A549 (cell line): ENCODE results near the gene MED13L. TPM values are rescaled to one million over a fixed set of nuclear protein-coding genes. Genes with fewer than 3 reads are reported as not detected.

Experiments
- ATAC-seq, 2 experiments: fragments of 200-7000 bp in 1 of 2; fragments of >200 bp in 1 of 2; cut with Nextera tagmentation in 1 of 2; cut with Tn5 transposase in 1 of 2; 3 replicates each; pipeline versions ENCODE4 v1.8.0 to v1.9.1; 2018 to 2020; ENCODE audit warnings: mild to moderate bottlenecking in 1 of 2, moderate library complexity in 1 of 2
- CTCF ChIA-PET: fragments of 300-600 bp; sonication (Branson Sonifier 250); formaldehyde crosslinking; extraction: SDS; loops from one replicate; lab custom pipeline; 2021; ENCODE audit warnings: antibody characterized with exemption, inconsistent platforms; lab: Yijun Ruan, JAX
- POLR2A ChIA-PET: fragments of 350-600 bp; formaldehyde crosslinking; extraction: SDS; loops from one replicate; lab custom pipeline; 2021; ENCODE audit warnings: antibody characterized with exemption, inconsistent platforms; lab: Yijun Ruan, JAX
- DNase-seq, 2 experiments: peaks; one replicate each; pipeline versions ENCODE4 v3.0.0 to v3.0.0-alpha.2; 2011 to 2016; ENCODE audit warnings: low read depth in 1 of 2, low spot score in 1 of 2
- FAIRE-seq: peaks from 2 replicates; lab custom pipeline; 2011; peaks lifted over from hg19 to GRCh38; lab: Jason Lieb, UNC
- H3K27ac ChIP-seq, 2 experiments: fragments of >200 bp; sonication (Bioruptor Twin); formaldehyde crosslinking; 3 replicates each; pipeline ENCODE4 v1.5.1; 2016 to 2017
- H3K4me1 ChIP-seq: fragments of >200 bp; sonication (Bioruptor Twin); formaldehyde crosslinking; 3 replicates; pipeline ENCODE4 v1.6.1; 2016
- H3K4me2 ChIP-seq: fragments of >200 bp; sonication (Bioruptor Twin); formaldehyde crosslinking; 3 replicates; pipeline ENCODE4 v1.6.1; 2016
- H3K4me3 ChIP-seq: fragments of >200 bp; sonication (Bioruptor Twin); formaldehyde crosslinking; 3 replicates; pipeline ENCODE4 v1.5.1; 2016
- H3K9me3 ChIP-seq: fragments of >200 bp; sonication (Bioruptor Twin); formaldehyde crosslinking; 3 replicates; pipeline ENCODE4 v1.6.1; 2016
- CBX2 ChIP-seq: fragments of 200-600 bp; sonication (generic); IDR thresholded peaks from 2 replicates; pipeline ENCODE4 v1.6.1; 2016; ENCODE audit warnings: low read depth, mild to moderate bottlenecking, borderline replicate concordance
- CHD4 ChIP-seq: fragments of 200-600 bp; sonication (generic); IDR thresholded peaks from 2 replicates; pipeline ENCODE4 v1.6.1; 2016; ENCODE audit warnings: antibody characterized with exemption, mild to moderate bottlenecking, borderline replicate concordance
- EHF ChIP-seq: fragments of 250-450 bp; sonication (Bioruptor Pico); IDR thresholded peaks from 2 replicates; pipeline ENCODE4 v1.5.0; 2020; ENCODE audit warnings: mild to moderate bottlenecking
- EHMT2 ChIP-seq: fragments of 200-600 bp; sonication (generic); IDR thresholded peaks from 2 replicates; pipeline ENCODE4 v1.6.1; 2016; ENCODE audit warnings: antibody characterized with exemption, low read depth, mild to moderate bottlenecking, moderate library complexity
- ESRRA ChIP-seq: fragments of 150-350 bp; IDR thresholded peaks from 2 replicates; pipeline ENCODE4 v1.6.1; 2014; ENCODE audit warnings: mild to moderate bottlenecking, low read length, borderline replicate concordance
- GATA3 ChIP-seq: IDR thresholded peaks from 2 replicates; pipeline ENCODE4 v1.6.1; 2012; ENCODE audit warnings: borderline replicate concordance
- HEYL ChIP-seq: fragments of 250-450 bp; sonication (Bioruptor Pico); IDR thresholded peaks from 2 replicates; pipeline ENCODE4 v1.8.0; 2021; ENCODE audit warnings: mild to moderate bottlenecking, moderate library complexity
- HOXA7 ChIP-seq: fragments of 250-450 bp; sonication (Bioruptor Pico); IDR thresholded peaks from 2 replicates; pipeline ENCODE4 v1.5.0; 2020; ENCODE audit warnings: mild to moderate bottlenecking, moderate library complexity
- JUNB ChIP-seq: fragments of >200 bp; sonication (Bioruptor Twin); formaldehyde crosslinking; IDR thresholded peaks from 2 replicates; pipeline ENCODE4 v1.6.1; 2016
- KDM5A ChIP-seq: fragments of 200-600 bp; sonication (generic); IDR thresholded peaks from 2 replicates; pipeline ENCODE4 v1.6.1; 2016; ENCODE audit warnings: antibody characterized with exemption, mild to moderate bottlenecking
- MYC ChIP-seq: IDR thresholded peaks from 2 replicates; pipeline ENCODE4 v1.6.1; 2012; ENCODE audit warnings: mild to moderate bottlenecking, inconsistent platforms, low read length, improper control_type of control experiment, borderline replicate concordance
- NFE2L2 ChIP-seq: fragments of 150-350 bp; conservative IDR thresholded peaks from 2 replicates; pipeline ENCODE4 v1.6.1; 2014; ENCODE audit warnings: low read length
- NR3C1 ChIP-seq: fragments of >200 bp; sonication (Bioruptor Twin); formaldehyde crosslinking; IDR thresholded peaks from 3 replicates; pipeline ENCODE4 v1.6.1; 2017
- POLR2AphosphoS2 ChIP-seq: conservative IDR thresholded peaks from 2 replicates; pipeline ENCODE4 v1.6.1; 2012; ENCODE audit warnings: low read length, improper control_type of control experiment, inconsistent platforms
- RAD21 ChIP-seq, 2 experiments: fragments of >200 bp in 1 of 2; sonication (Bioruptor Twin) in 1 of 2; formaldehyde crosslinking in 1 of 2; IDR thresholded peaks in 1 of 2; conservative IDR thresholded peaks in 1 of 2; 2 replicates in 1 of 2; 3 replicates in 1 of 2; pipeline ENCODE4 v1.6.1; 2012 to 2018; ENCODE audit warnings: inconsistent platforms in 1 of 2
- RARB ChIP-seq: fragments of 250-450 bp; sonication (Bioruptor Pico); IDR thresholded peaks from 2 replicates; pipeline ENCODE4 v1.8.0; 2021; ENCODE audit warnings: mild to moderate bottlenecking, moderate library complexity
- RFX5 ChIP-seq: fragments of 450-650 bp; IDR thresholded peaks from 2 replicates; pipeline ENCODE4 v1.7.1; 2014; ENCODE audit warnings: antibody characterized with exemption, mild to moderate bottlenecking, moderate library complexity
- SMC3 ChIP-seq: fragments of >200 bp; sonication (Bioruptor Twin); formaldehyde crosslinking; IDR thresholded peaks from 3 replicates; pipeline ENCODE4 v1.6.1; 2018; ENCODE audit warnings: inconsistent platforms
- SREBF2 ChIP-seq: fragments of 450-650 bp; IDR thresholded peaks from 2 replicates; pipeline ENCODE4 v1.6.1; 2014; ENCODE audit warnings: mild to moderate bottlenecking, moderate library complexity
- TP53 ChIP-seq: fragments of 250-450 bp; sonication (Bioruptor Pico); IDR thresholded peaks from 2 replicates; pipeline ENCODE4 v1.5.0; 2021; ENCODE audit warnings: mild to moderate bottlenecking, moderate library complexity
- WGBS: methylation state at CpG from one replicate; pipeline ENCODE4 v1.1.6; 2017; ENCODE audit errors: missing lambda C conversion rate; 5-methylcytosine and 5-hydroxymethylcytosine counted together
- polyA plus RNA-seq, 4 experiments: library from polyadenylated mRNA; depleted of rRNA in 3 of 4; stranded (reverse); fragments of >200 nt; fragmentation: RNase III in 1 of 4; extraction: RNeasy Plus Mini Kit Qiagen cat#74134 plus additional on column Dnase treatment in 1 of 4; gene quantifications; 2 replicates in 3 of 4; 3 replicates in 1 of 4; pipeline ENCODE4 v1.2.3, GENCODE V29; 2011 to 2017
- TF ChIP-seq, protein P1 (sequence below): fragments of 250-450 bp; sonication (Bioruptor Pico); IDR thresholded peaks from 2 replicates; pipeline ENCODE4 v1.5.0; 2021; ENCODE audit warnings: mild to moderate bottlenecking, moderate library complexity, borderline replicate concordance
- TF ChIP-seq, protein P2 (sequence below): fragments of 200-600 bp; sonication (generic); IDR thresholded peaks from 2 replicates; pipeline ENCODE4 v1.6.1; 2016; ENCODE audit warnings: antibody characterized with exemption, mild to moderate bottlenecking, moderate library complexity
- TF ChIP-seq, protein P3 (sequence below): fragments of >200 bp; sonication (Bioruptor Twin); formaldehyde crosslinking; IDR thresholded peaks from 2 replicates; pipeline ENCODE4 v1.6.1; 2016
- TF ChIP-seq, protein P4 (sequence below): IDR thresholded peaks from 2 replicates; pipeline ENCODE4 v1.6.1; 2012; ENCODE audit warnings: low read depth, borderline replicate concordance
- TF ChIP-seq, protein P5 (sequence below): fragments of >200 bp; sonication (Bioruptor Twin); formaldehyde crosslinking; IDR thresholded peaks from 3 replicates; pipeline ENCODE4 v1.5.1; 2016

MED13L gene
- polyA plus RNA-seq, 2 of the 4 experiments (the other 2 are of a cell fraction), result 23.2 to 134 TPM

DNA sequence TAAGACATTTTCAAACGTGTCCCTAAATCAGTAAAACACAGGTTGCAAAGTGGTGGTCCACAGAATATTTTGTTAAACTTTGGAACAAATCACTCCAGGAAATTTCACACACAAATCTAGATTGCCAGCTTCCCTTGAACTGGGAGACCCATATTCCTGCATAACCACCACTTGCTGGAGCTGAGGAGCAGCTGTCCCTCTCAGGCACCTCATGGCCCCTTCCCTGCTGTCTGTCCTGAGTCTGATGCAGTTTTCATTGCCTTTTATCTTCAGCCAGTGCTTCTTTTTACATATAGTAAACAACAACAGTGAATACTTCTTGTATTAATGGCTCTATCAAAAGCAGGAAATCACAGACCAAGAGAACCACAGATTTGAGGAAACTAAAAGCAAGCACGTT is 289.3 kb downstream of the MED13L start:
- TF ChIP-seq RFX5 (no peak), CHD4 (no peak), NR3C1 (no peak)
- Histone ChIP-seq H3K9me3 (no peaks in the 10 kb centered on the region), H3K4me1 (no peaks in the 10 kb centered on the region), H3K4me2 (no peak overlapping the region), H3K4me3 (no peak overlapping the region), H3K27ac (no peak overlapping the region)
- DNase-seq, result no peak
- no peak for FAIRE-seq
- ChIA-PET POLR2A (no interaction called here), CTCF (interaction anchor here (1.2 to 3.1 kb wide), 4 partner anchors 10 to 721 kb away, joined by 3 to 31 read pairs (median 12); no protein-coding TSS in a partner anchor)
- no peak for ATAC-seq
- 69% methylated on average over 2 of the region's 2 CpGs for WGBS

DNA sequence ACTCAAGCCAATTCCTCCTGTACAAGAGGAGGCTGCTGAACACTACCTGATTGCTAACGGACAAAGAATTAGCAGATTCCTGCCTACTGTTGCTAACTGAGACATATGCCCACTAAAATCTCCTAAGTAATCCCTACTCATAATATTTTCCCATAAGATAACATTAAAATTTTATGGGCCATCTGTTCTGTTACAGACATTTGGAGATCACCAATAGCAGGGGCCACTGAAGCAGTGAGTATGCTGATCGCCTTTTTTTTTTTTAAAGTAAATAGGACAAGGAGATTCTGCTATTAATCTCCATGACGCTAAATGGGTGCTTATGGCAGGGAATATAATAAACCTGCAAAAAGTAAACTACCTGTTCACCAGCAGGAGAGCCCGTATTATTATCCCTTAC is 292.9 kb downstream of the MED13L start:
- no peak overlapping the region for H3K4me2 ChIP-seq
- TF ChIP-seq ESRRA (no peak), EHMT2 (no peak), MYC (no peak), NFE2L2 (no peak), EHF (CRISPR knock-in tag) (no peak), CHD4 (no peak), RAD21 (conservative IDR thresholded peaks at IDR 0.05 in 1 of 2, IDR thresholded peaks at IDR 0.05 in 1 of 2) (no peak), HOXA7 (CRISPR knock-in tag) (no peak), KDM5A (no peak), CBX2 (no peak), GATA3 (no peak)
- TF ChIP-seq, protein P1, sequence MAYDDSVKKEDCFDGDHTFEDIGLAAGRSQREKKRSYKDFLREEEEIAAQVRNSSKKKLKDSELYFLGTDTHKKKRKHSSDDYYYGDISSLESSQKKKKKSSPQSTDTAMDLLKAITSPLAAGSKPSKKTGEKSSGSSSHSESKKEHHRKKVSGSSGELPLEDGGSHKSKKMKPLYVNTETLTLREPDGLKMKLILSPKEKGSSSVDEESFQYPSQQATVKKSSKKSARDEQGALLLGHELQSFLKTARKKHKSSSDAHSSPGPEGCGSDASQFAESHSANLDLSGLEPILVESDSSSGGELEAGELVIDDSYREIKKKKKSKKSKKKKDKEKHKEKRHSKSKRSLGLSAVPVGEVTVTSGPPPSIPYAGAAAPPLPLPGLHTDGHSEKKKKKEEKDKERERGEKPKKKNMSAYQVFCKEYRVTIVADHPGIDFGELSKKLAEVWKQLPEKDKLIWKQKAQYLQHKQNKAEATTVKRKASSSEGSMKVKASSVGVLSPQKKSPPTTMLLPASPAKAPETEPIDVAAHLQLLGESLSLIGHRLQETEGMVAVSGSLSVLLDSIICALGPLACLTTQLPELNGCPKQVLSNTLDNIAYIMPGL (CRISPR knock-in tag), result no peak
- no peaks in the 10 kb centered on the region for H3K9me3 ChIP-seq
- FAIRE-seq (no peak), ATAC-seq (no peak), DNase-seq (no peak)
- no peak overlapping the region for H3K4me3 ChIP-seq
- no peaks in the 10 kb centered on the region for H3K4me1 ChIP-seq
- ChIA-PET CTCF (interaction anchor here (1.0 to 2.8 kb wide), 2 partner anchors 252 to 724 kb away, joined by 3 to 13 read pairs; no protein-coding TSS in a partner anchor), POLR2A (no interaction called here)
- 97% methylated on average over 4 of the region's 4 CpGs for WGBS
- no peak overlapping the region for H3K27ac ChIP-seq

DNA sequence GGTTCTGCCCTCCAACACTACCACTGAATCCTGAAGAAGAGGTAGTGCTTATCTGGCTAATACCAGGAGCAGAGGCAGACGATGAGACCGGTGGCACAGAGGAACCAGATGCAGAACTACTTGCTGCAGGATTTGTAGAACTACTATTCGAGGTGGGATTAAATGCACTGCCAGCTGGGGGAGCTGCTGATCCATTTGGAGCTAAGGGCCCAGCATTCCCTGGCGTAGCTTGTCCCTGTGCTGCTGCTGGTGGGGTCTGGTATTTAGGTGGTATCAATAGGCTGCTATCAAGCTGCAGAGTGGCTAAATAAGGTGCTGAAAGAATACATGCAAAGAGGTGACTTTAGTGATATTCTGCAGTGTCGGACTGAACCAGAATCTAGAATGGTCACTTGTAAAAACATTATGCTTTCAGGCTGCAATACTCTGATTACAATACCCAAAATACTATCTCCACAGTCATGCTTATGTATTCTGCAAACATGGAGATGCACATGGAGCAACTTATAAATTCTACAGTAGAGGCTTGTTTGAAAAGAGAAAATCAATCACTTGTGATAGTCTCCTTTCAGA is 294.2 kb downstream of the MED13L start:
- peak; percentile 30 to 58 for DNase-seq
- no peak overlapping the region for H3K4me2 ChIP-seq
- H3K4me1 ChIP-seq, result no peaks in the 10 kb centered on the region
- no peak overlapping the region for H3K27ac ChIP-seq
- CTCF ChIA-PET, result interaction anchor here (0.9 to 2.8 kb wide), 11 partner anchors 10 to 725 kb away, joined by 3 to 13 read pairs (median 4); no protein-coding TSS in a partner anchor
- no peaks in the 10 kb centered on the region for H3K9me3 ChIP-seq
- H3K4me3 ChIP-seq, result no peak overlapping the region
- POLR2A ChIA-PET, result no interaction called here
- ATAC-seq, result peak; percentile 84 to 89
- FAIRE-seq, result no peak
- WGBS, result 52% methylated on average over 5 of the region's 5 CpGs
- TF ChIP-seq CBX2, result no peak
- TF ChIP-seq RAD21 (conservative IDR thresholded peaks at IDR 0.05 in 1 of 2, IDR thresholded peaks at IDR 0.05 in 1 of 2), result peak; percentile 66 to 81
- TF ChIP-seq, protein P2, sequence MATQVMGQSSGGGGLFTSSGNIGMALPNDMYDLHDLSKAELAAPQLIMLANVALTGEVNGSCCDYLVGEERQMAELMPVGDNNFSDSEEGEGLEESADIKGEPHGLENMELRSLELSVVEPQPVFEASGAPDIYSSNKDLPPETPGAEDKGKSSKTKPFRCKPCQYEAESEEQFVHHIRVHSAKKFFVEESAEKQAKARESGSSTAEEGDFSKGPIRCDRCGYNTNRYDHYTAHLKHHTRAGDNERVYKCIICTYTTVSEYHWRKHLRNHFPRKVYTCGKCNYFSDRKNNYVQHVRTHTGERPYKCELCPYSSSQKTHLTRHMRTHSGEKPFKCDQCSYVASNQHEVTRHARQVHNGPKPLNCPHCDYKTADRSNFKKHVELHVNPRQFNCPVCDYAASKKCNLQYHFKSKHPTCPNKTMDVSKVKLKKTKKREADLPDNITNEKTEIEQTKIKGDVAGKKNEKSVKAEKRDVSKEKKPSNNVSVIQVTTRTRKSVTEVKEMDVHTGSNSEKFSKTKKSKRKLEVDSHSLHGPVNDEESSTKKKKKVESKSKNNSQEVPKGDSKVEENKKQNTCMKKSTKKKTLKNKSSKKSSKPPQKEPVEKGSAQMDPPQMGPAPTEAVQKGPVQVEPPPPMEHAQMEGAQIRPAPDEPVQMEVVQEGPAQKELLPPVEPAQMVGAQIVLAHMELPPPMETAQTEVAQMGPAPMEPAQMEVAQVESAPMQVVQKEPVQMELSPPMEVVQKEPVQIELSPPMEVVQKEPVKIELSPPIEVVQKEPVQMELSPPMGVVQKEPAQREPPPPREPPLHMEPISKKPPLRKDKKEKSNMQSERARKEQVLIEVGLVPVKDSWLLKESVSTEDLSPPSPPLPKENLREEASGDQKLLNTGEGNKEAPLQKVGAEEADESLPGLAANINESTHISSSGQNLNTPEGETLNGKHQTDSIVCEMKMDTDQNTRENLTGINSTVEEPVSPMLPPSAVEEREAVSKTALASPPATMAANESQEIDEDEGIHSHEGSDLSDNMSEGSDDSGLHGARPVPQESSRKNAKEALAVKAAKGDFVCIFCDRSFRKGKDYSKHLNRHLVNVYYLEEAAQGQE, result no peak
- TF ChIP-seq JUNB, result no peak
- TF ChIP-seq HOXA7 (CRISPR knock-in tag), result no peak
- no peak for TF ChIP-seq TP53 (CRISPR knock-in tag)
- TF ChIP-seq, protein P3, sequence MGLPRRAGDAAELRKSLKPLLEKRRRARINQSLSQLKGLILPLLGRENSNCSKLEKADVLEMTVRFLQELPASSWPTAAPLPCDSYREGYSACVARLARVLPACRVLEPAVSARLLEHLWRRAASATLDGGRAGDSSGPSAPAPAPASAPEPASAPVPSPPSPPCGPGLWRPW, result no peak
- TF ChIP-seq SREBF2, result no peak
- no peak for TF ChIP-seq MYC
- no peak for TF ChIP-seq POLR2AphosphoS2
- TF ChIP-seq ESRRA, result no peak
- 0 out of 3 replicates have a peak, but pooled peaks have one; percentile 24 for TF ChIP-seq SMC3
- no peak for TF ChIP-seq HEYL (CRISPR knock-in tag)
- TF ChIP-seq, protein P4, sequence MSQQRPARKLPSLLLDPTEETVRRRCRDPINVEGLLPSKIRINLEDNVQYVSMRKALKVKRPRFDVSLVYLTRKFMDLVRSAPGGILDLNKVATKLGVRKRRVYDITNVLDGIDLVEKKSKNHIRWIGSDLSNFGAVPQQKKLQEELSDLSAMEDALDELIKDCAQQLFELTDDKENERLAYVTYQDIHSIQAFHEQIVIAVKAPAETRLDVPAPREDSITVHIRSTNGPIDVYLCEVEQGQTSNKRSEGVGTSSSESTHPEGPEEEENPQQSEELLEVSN, result no peak
- TF ChIP-seq, protein P5, sequence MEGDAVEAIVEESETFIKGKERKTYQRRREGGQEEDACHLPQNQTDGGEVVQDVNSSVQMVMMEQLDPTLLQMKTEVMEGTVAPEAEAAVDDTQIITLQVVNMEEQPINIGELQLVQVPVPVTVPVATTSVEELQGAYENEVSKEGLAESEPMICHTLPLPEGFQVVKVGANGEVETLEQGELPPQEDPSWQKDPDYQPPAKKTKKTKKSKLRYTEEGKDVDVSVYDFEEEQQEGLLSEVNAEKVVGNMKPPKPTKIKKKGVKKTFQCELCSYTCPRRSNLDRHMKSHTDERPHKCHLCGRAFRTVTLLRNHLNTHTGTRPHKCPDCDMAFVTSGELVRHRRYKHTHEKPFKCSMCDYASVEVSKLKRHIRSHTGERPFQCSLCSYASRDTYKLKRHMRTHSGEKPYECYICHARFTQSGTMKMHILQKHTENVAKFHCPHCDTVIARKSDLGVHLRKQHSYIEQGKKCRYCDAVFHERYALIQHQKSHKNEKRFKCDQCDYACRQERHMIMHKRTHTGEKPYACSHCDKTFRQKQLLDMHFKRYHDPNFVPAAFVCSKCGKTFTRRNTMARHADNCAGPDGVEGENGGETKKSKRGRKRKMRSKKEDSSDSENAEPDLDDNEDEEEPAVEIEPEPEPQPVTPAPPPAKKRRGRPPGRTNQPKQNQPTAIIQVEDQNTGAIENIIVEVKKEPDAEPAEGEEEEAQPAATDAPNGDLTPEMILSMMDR, result peak; percentile 57
- no peak for TF ChIP-seq NR3C1
- TF ChIP-seq RARB (CRISPR knock-in tag), result no peak
